ENCODE data around the gene GMDS. TPM values are rescaled to one million over a fixed set of nuclear protein-coding genes. Genes with fewer than 3 reads are reported as not detected.

The GMDS gene
- total RNA-seq, 1 donor from 2014 or later, result 17.9 TPM

- TF ChIP-seq CTCF (conservative IDR thresholded peaks at IDR 0.05; ENCODE audit: low read depth, low read length), result no peak
- DNase-seq (ENCODE audit: low read depth), result no peak
- H3K4me3 ChIP-seq (ENCODE audit: low read depth, low read length), result no peak overlapping the region
These were observed 330.2 kb downstream of the GMDS start for GRCh38 chr6:1915226-1915625.

GRCh38 chr6:1913577-1913976, 331.8 kb downstream of the GMDS start:
- H3K4me3 ChIP-seq (ENCODE audit: low read depth, low read length), result no peak overlapping the region
- TF ChIP-seq CTCF (conservative IDR thresholded peaks at IDR 0.05; ENCODE audit: low read depth, low read length), result no peak
- no peak for DNase-seq (ENCODE audit: low read depth)

- DNase-seq (ENCODE audit: low read depth), result no peak
- no peak for TF ChIP-seq CTCF (conservative IDR thresholded peaks at IDR 0.05; ENCODE audit: low read depth, low read length)
- H3K4me3 ChIP-seq (ENCODE audit: low read depth, low read length), result no peak overlapping the region
These were observed 332.7 kb downstream of the GMDS start for GRCh38 chr6:1912731-1913130.

- TF ChIP-seq CTCF (conservative IDR thresholded peaks at IDR 0.05; ENCODE audit: low read depth, low read length), result no peak
- no peak for DNase-seq (ENCODE audit: low read depth)
- no peak overlapping the region for H3K4me3 ChIP-seq (ENCODE audit: low read depth, low read length)
These were observed 333.9 kb downstream of the GMDS start for GRCh38 chr6:1911474-1911873.

- TF ChIP-seq CTCF (conservative IDR thresholded peaks at IDR 0.05; ENCODE audit: low read depth, low read length), result no peak
- DNase-seq (ENCODE audit: low read depth), result no peak
- no peak overlapping the region for H3K4me3 ChIP-seq (ENCODE audit: low read depth, low read length)
These were observed 334.6 kb downstream of the GMDS start for GRCh38 chr6:1910621-1911407.

GRCh38 chr6:1908784-1909183, 336.6 kb downstream of the GMDS start:
- no peak for DNase-seq (ENCODE audit: low read depth)
- TF ChIP-seq CTCF (conservative IDR thresholded peaks at IDR 0.05; ENCODE audit: low read depth, low read length), result no peak

GRCh38 chr6:1906609-1907008, 338.8 kb downstream of the GMDS start:
- no peak overlapping the region for H3K4me3 ChIP-seq (ENCODE audit: low read depth, low read length)
- no peak for DNase-seq (ENCODE audit: low read depth)
- no peak for TF ChIP-seq CTCF (conservative IDR thresholded peaks at IDR 0.05; ENCODE audit: low read depth, low read length)

More at GRCh38 chr6:1908784-1909183, 336.6 kb downstream of the GMDS start:
- no peak overlapping the region for H3K4me3 ChIP-seq (ENCODE audit: low read depth, low read length)
